ENCODE measurements around the gene ERAP2. TPM values are rescaled to one million over a fixed set of nuclear protein-coding genes. Genes with fewer than 3 reads are reported as not detected.
A peak's percentile ranks its signal among the peaks of the same experiment; 100 is the strongest.

ERAP2 gene
- total and polyA plus RNA-seq, 2 of the 13 experiments (the other 11 are each of a cell fraction or from before 2014, with no cell fraction given): 12.8 to 16.6 TPM

- TF ChIP-seq ZBTB4 (CRISPR knock-in tag; IDR thresholded peaks at IDR 0.05; ENCODE audit: borderline replicate concordance): no peak
- no peak for TF ChIP-seq HHEX (CRISPR knock-in tag; IDR thresholded peaks at IDR 0.05)
- no peak for TF ChIP-seq SMYD3 (CRISPR knock-in tag; IDR thresholded peaks at IDR 0.05)
- TF ChIP-seq HMGXB4 (CRISPR knock-in tag; IDR thresholded peaks at IDR 0.05; ENCODE audit: borderline replicate concordance in 1 of 2, low read depth in 1 of 2): no peak
- 0 out of 2 replicates have a peak, but pooled peaks have one; percentile 13 for TF ChIP-seq RXRB (CRISPR knock-in tag; IDR thresholded peaks at IDR 0.05; ENCODE audit: borderline replicate concordance)
- TF ChIP-seq ZNF160 (CRISPR knock-in tag; IDR thresholded peaks at IDR 0.05): no peak
- no peak for TF ChIP-seq POLR2G (IDR thresholded peaks at IDR 0.05; ENCODE audit: low read depth, low read length)
- peak; percentile 55; the same call in 1 of the 2 replicates for TF ChIP-seq FOXA3 (CRISPR knock-in tag; IDR thresholded peaks at IDR 0.05)
- no peak for TF ChIP-seq TEAD2 (CRISPR knock-in tag; IDR thresholded peaks at IDR 0.05)
- no peak for TF ChIP-seq ZFP36 (IDR thresholded peaks at IDR 0.05; ENCODE audit: borderline replicate concordance, low read depth, low read length, partially characterized antibody)
- TF ChIP-seq, protein P1, sequence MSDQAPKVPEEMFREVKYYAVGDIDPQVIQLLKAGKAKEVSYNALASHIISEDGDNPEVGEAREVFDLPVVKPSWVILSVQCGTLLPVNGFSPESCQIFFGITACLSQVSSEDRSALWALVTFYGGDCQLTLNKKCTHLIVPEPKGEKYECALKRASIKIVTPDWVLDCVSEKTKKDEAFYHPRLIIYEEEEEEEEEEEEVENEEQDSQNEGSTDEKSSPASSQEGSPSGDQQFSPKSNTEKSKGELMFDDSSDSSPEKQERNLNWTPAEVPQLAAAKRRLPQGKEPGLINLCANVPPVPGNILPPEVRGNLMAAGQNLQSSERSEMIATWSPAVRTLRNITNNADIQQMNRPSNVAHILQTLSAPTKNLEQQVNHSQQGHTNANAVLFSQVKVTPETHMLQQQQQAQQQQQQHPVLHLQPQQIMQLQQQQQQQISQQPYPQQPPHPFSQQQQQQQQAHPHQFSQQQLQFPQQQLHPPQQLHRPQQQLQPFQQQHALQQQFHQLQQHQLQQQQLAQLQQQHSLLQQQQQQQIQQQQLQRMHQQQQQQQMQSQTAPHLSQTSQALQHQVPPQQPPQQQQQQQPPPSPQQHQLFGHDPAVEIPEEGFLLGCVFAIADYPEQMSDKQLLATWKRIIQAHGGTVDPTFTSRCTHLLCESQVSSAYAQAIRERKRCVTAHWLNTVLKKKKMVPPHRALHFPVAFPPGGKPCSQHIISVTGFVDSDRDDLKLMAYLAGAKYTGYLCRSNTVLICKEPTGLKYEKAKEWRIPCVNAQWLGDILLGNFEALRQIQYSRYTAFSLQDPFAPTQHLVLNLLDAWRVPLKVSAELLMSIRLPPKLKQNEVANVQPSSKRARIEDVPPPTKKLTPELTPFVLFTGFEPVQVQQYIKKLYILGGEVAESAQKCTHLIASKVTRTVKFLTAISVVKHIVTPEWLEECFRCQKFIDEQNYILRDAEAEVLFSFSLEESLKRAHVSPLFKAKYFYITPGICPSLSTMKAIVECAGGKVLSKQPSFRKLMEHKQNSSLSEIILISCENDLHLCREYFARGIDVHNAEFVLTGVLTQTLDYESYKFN (CRISPR knock-in tag; conservative IDR thresholded peaks at IDR 0.05): peak; percentile 86
- no peak for TF ChIP-seq HIVEP1 (CRISPR knock-in tag; IDR thresholded peaks at IDR 0.05)
- peak; percentile 71 for TF ChIP-seq NR2F2 (IDR thresholded peaks at IDR 0.05; ENCODE audit: borderline replicate concordance, low read depth)
- TF ChIP-seq RARA (CRISPR knock-in tag; IDR thresholded peaks at IDR 0.05): peak; percentile 59
- TF ChIP-seq ZFP62 (CRISPR knock-in tag; IDR thresholded peaks at IDR 0.05): no peak
- TF ChIP-seq NFIB (CRISPR knock-in tag; IDR thresholded peaks at IDR 0.05; ENCODE audit: borderline replicate concordance): no peak
- no peak for TF ChIP-seq PCBP2 (optimal IDR thresholded peaks at IDR 0.05; ENCODE audit: low read depth, low read length, poor library complexity, severe bottlenecking)
Observed at GRCh38 chr5:96864922-96865530, 11.3 kb upstream of the ERAP2 start (continued).

Measured in HepG2 (cell line).